ENCODE results near the gene PCDHB14.
"Not testable (repeated sequence)": the region's sequence is repeated elsewhere in the genome, so short reads cannot be mapped to it uniquely, and the experiment has no call there.

The PCDHB14 gene

DNA sequence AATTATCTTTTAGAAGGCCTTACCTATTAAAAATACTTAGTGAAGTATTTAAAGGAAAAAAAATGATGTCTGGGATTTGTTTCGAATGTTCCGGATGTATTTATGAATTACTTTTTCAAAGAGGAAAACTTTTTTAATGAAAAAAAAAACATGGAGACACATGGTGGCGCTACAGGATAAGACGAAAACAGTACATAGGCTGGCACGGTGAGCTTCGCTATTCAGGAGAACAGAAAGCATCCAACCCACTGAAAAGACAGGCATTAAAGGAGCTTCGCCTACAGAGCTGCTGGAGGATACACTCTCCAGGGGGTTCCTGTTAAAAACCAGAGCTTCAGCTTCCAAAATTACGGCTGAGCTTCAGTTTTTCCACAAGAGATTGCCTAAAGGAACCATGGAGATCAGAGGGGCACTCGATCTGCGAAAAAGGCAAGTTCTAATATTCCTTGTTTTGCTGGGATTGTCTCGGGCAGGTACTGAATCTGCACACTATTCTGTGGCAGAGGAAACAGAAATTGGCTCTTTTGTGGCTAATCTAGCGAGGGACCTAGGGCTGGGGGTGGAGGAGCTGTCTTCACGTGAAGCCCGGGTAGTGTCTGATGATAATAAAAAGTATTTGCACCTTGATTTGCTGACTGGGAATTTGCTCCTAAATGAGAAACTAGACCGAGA lies at the start of gene PCDHB14:
Gene PCDHB14, plus strand, starts transcription at position 232 of the 672 bp plus-strand sequence. Its CDS starts 163 bp downstream, at position 395.
- no peak for DNase-seq (ENCODE audit: low read depth)
- H3K4me3 ChIP-seq (ENCODE audit: low read depth, low read length) = no peak within 1 kb of the TSS
- TF ChIP-seq, protein P1, sequence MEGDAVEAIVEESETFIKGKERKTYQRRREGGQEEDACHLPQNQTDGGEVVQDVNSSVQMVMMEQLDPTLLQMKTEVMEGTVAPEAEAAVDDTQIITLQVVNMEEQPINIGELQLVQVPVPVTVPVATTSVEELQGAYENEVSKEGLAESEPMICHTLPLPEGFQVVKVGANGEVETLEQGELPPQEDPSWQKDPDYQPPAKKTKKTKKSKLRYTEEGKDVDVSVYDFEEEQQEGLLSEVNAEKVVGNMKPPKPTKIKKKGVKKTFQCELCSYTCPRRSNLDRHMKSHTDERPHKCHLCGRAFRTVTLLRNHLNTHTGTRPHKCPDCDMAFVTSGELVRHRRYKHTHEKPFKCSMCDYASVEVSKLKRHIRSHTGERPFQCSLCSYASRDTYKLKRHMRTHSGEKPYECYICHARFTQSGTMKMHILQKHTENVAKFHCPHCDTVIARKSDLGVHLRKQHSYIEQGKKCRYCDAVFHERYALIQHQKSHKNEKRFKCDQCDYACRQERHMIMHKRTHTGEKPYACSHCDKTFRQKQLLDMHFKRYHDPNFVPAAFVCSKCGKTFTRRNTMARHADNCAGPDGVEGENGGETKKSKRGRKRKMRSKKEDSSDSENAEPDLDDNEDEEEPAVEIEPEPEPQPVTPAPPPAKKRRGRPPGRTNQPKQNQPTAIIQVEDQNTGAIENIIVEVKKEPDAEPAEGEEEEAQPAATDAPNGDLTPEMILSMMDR (IDR thresholded peaks at IDR 0.05; ENCODE audit: insufficient read depth, low read depth, low read length, missing control alignments) = no peak

DNA sequence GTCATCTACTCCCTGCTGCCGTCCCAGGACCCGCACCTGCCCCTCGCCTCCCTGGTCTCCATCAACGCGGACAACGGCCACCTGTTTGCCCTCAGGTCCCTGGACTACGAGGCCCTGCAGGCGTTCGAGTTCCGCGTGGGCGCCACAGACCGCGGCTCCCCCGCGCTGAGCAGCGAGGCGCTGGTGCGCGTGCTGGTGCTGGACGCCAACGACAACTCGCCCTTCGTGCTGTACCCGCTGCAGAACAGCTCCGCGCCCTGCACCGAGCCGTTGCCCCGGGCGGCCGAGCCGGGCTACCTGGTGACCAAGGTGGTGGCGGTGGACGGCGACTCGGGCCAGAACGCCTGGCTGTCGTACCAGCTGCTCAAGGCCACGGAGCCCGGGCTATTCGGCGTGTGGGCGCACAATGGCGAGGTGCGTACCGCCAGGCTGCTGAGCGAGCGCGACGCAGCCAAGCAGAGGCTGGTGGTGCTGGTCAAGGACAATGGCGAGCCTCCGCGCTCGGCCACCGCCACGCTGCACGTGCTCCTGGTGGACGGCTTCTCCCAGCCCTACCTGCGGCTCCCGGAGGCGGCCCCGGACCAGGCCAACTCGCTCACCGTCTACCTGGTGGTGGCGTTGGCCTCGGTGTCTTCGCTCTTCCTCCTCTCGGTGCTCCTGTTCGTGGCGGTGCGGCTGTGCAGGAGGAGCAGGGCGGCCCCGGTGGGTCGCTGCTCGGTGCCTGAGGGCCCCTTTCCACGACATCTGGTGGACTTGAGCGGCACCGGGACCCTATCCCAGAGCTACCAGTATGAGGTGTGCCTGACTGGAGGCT lies 48.6 kb upstream of the PCDHB14 start:
- not testable (repeated sequence) for H3K4me3 ChIP-seq (ENCODE audit: low read depth, low read length); DNase-seq (ENCODE audit: low read depth)

DNA sequence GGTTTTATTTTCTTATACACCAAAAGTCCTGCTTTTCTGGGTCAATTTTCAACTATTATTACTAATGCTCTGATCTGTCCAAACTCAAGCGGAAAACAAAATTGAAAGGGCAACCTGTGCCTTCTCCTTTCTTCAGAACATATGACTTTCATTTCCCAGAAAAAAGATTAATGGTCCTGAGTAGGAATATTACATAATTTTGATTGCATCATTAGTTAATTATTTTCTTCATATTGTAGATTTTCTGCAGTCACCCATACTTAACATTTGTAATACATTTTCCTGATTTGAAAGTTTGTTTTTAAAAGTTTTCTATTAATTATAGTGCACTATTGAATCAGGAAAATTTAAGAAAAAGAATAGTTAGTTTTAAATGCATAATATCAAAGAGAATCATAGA lies 47.2 kb upstream of the PCDHB14 start:
- DNase-seq (ENCODE audit: low read depth) = no peak
- no peak overlapping the region for H3K4me3 ChIP-seq (ENCODE audit: low read depth, low read length)
- TF ChIP-seq, protein P1 (IDR thresholded peaks at IDR 0.05; ENCODE audit: insufficient read depth, low read depth, low read length, missing control alignments) = no peak

DNA sequence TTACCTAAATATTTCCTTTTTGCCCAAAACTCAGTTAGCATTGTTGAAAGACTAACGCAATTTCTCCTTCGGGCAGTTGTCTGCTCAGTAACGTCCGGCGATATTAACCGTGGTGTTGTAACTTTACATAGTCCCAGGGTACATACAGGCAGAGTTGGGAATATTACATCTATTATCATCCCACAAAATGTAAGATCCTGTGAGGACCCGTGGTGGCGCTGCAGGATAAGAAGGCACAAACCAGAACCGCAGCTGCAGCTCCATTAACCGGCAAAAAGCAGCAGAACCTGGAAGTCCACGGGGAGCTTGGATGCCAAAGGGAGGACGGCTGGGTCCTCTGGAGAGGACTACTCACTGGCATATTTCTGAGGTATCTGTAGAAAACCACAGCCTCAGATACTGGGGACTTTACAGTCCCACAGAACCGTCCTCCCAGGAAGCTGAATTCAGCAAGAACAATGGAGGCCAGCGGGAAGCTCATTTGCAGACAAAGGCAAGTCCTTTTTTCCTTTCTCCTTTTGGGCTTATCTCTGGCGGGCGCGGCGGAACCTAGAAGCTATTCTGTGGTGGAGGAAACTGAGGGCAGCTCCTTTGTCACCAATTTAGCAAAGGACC lies 45.5 kb upstream of the PCDHB14 start, which contains the start of gene PCDHB8:
Gene PCDHB8, plus strand, starts transcription at position 214 of the 615 bp plus-strand sequence. Its CDS starts 245 bp downstream, at position 459.
- not testable (repeated sequence) for H3K4me3 ChIP-seq (ENCODE audit: low read depth, low read length); DNase-seq (ENCODE audit: low read depth)

DNA sequence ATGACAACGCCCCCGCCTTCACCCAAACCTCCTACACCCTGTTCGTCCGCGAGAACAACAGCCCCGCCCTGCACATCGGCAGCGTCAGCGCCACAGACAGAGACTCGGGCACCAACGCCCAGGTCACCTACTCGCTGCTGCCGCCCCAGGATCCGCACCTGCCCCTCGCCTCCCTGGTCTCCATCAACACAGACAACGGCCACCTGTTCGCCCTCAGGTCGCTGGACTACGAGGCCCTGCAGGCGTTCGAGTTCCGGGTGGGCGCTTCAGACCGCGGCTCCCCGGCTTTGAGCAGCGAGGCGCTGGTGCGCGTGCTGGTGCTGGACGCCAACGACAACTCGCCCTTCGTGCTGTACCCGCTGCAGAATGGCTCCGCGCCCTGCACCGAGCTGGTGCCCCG lies 43.8 kb upstream of the PCDHB14 start:
- not testable (repeated sequence) for DNase-seq (ENCODE audit: low read depth); H3K4me3 ChIP-seq (ENCODE audit: low read depth, low read length)

DNA sequence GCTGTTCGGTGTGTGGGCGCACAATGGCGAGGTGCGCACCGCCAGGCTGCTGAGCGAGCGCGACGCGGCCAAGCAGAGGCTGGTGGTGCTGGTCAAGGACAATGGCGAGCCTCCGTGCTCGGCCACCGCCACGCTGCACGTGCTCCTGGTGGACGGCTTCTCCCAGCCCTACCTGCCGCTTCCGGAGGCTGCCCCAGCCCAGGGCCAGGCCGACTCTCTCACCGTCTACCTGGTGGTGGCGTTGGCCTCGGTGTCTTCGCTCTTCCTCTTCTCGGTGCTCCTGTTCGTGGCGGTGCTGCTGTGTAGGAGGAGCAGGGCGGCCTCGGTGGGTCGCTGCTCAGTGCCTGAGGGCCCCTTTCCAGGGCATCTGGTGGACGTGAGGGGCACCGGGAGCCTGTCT lies 43.3 kb upstream of the PCDHB14 start:
- DNase-seq (ENCODE audit: low read depth); H3K4me3 ChIP-seq (ENCODE audit: low read depth, low read length): not testable (repeated sequence)

DNA sequence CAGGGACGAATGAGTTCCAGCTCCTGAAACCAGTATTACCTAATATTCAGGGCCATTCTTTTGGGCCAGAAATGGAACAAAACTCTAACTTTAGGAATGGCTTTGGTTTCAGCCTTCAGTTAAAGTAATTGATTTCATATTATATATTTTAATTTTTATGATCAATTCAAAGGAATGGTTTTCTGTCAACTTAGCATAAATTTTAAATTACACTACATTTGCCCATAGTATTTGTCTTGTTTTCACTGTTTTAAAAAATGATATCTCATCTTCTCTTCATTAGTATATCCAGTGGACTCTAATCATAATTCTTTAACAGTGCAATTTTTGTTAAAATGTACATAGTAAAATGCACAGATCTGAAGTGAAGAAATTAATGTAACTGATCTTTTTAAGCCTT lies 42.8 kb upstream of the PCDHB14 start:
- no peak for DNase-seq (ENCODE audit: low read depth)
- TF ChIP-seq, protein P1 (IDR thresholded peaks at IDR 0.05; ENCODE audit: insufficient read depth, low read depth, low read length, missing control alignments) = no peak
- H3K4me3 ChIP-seq (ENCODE audit: low read depth, low read length) = no peak overlapping the region

DNA sequence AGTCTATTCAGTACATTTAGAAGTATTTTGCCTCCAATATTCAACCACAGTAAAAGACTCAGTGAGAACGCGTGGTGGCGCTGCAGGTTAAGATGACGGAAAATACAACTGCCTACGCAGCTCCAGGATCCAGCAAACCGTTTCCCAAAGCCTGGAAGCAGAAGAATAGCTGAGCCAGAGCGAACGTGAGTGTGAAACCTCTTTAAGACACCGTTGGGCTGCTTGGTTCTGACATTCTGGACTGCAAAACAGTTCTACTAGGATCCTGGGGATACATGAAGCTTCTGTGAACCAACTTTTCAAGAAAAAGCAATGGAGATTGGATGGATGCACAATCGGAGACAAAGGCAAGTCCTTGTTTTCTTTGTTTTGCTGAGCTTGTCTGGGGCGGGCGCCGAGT lies 40.9 kb upstream of the PCDHB14 start, which contains the start of gene PCDHB16:
Gene PCDHB16, plus strand, starts transcription at position 140 of the 400 bp plus-strand sequence. Its CDS starts 173 bp downstream, at position 313.
- H3K4me3 ChIP-seq (ENCODE audit: low read depth, low read length) = no peak within 1 kb of the TSS

DNA sequence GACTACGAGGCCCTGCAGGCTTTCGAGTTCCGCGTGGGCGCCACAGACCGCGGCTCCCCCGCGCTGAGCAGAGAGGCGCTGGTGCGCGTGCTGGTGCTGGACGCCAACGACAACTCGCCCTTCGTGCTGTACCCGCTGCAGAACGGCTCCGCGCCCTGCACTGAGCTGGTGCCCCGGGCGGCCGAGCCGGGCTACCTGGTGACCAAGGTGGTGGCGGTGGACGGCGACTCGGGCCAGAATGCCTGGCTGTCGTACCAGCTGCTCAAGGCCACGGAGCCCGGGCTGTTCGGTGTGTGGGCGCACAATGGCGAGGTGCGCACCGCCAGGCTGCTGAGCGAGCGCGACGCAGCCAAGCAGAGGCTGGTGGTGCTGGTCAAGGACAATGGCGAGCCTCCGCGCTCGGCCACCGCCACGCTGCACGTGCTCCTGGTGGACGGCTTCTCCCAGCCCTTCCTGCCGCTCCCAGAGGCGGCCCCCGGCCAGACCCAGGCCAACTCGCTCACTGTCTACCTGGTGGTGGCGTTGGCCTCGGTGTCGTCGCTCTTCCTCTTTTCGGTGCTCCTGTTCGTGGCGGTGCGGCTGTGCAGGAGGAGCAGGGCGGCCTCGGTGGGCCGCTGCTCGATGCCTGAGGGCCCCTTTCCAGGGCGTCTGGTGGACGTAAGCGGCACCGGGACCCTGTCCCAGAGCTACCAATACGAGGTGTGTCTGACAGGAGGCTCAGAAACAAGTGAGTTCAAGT lies 38.9 kb upstream of the PCDHB14 start:
- not testable (repeated sequence) for DNase-seq (ENCODE audit: low read depth); H3K4me3 ChIP-seq (ENCODE audit: low read depth, low read length)

More for the DNA sequence above, 40.9 kb upstream of the PCDHB14 start, which contains the start of gene PCDHB16:
- TF ChIP-seq, protein P1 (IDR thresholded peaks at IDR 0.05; ENCODE audit: insufficient read depth, low read depth, low read length, missing control alignments) = no peak
- DNase-seq (ENCODE audit: low read depth) = peak; percentile 2

Data from GM12865 (cell line).